GM19452 (cell line): ENCODE measurements around the gene NEU1.

Experiments
- ATAC-seq: cut with Tn5 transposase; IDR thresholded peaks from one replicate; pipeline ENCODE4 v1.9.1; 2021; ENCODE audit not compliant: unreplicated experiment

Gene NEU1

GRCh38 chr6:31896856-31897611 is 34.4 kb upstream of the NEU1 start:
- no peak for ATAC-seq

DNA sequence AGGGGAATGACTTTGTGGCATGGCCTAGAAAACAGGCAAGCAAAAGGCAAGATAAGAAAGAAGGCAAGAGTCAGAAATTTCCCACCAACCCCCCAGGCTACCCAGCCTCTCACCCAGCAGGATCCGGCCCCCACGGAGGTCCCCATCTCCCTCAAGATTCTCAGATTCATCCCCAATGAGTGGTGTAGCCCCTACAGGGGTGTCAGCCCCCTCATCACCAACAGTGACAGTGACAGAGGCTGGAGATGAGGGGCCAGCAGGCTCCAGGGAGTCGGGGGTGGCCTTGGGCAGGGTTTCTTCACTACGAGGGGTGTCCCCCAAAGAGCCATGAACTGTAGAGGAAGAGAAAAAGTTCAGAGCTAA is 33.9 kb upstream of the NEU1 start:
- ATAC-seq = no peak

- no peak for ATAC-seq
Measured at GRCh38 chr6:31892821-31893220, 30.2 kb upstream of the NEU1 start.

DNA sequence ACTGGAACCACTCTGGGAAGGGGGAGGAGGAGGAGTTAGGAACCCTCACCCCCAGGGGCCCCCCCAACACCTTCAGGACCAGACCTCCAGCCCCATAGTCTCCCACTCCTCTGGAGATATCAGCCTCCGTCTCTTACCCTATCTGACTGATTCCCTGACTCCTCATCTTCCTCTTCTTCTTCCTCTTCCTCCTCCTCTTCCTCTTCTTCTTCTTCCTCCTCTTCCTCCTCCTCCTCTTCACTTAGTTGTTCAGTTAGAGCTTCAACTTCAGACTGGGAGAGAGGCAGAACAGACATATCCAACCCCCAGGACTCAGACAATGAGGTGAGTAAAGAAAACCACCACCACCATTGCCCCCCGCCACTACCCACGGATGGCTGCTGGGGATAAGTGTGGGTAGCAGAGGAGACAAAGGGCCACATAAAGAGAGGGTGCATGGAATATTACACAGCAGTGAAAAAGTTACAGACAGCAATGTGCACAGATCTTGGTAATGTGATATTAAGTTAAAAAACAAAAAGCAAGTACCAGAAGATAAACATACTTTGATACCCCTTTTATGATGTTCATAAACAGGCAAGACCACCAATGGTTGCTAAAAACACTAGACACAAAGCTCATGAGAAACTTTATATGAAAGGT is 26.8 kb upstream of the NEU1 start:
- ATAC-seq = no peak

DNA sequence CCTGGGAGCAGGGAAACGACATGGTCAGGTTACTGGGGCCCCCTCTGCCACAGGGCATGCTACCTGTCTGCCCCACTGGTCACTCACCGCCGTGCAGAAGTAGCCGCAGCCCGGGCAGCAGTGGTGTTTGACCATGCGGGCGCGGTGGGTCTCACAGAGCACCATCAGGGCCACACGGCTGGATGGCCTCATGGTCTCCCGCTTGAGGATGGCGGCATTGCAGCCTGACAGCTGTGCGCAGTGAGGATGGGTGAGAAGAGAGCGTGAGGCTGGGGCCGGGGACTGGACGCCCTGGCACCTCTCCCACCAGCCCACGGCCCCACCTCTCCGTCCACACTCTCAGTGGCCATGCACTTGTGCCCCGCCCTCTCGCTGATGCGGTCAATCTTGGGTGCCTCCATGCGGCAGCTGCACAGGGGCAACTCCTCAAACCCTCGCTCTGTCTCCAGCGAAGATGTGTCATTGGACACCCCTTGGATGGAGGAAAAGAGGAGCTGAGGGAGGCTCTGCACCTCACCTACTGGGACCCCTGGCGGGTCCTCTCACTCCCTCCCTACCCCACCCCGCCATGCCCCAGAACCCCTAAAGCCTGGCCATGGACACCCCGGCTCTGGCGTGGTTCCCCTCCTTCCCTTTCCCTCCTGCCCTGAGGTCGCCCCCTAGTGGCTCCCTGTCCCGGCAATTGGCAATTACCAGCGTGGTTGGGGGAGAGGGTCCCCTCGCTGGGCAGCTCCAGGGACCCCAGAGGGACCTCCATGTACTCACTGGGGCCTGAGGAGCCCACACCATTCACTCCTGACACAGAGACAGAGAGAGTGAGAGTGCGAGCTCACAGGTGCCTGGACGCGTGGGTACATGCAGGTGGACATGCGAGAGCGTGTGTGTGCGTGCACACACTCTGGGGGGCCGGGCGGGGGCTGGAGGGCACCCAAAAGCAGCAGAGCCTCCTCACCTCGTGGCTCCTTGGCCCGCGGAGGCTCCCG is 25.9 kb upstream of the NEU1 start:
- ATAC-seq = no peak

GRCh38 chr6:31887173-31888007 is 24.8 kb upstream of the NEU1 start:
- no peak for ATAC-seq

DNA sequence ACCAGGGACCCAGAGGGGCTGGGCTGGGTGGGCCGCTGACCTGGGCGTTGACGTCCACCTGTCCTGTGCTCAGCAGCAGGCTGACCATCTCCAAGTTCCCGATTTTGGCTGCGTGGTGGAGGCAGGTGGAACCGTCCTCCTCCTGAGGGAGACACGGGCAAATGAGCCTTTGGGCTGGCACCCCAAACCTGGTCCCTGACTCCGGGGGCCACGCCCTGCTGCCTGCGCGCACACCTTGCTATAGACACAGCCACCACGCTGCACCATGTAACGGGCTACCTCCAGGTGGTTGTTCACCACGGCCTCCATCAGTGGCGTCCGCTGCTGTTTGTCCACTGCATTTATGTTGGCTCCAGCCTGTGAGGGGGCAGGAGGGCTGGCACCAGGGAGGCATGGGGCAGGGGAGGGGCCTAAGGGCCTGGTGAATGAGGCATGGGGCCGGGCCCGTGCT is 23.9 kb upstream of the NEU1 start:
- no peak for ATAC-seq

DNA sequence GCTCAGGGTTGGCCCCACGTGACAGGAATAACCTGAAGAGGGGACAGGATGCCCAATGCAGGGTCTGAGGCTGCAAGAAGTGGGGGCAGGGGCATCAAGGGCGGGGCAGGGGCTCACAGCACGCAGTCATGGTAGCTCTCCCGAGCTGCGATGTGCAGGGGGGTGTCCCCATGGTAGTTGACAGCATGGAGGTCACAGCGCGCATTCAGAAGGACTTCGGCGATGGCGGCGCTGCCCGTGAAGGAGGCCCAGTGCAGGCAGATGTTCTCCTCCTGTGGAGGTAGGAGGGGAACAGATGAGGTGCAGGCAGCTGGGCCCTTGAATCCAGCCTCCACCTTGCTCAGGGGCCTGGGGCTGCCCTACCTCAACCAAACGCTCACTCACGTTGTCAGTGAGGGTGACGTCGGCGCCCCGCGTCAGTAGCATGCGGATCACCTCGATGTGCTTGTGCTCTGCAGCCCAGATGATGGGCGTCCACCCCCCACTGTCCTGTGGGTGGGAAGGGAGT is 22.0 kb upstream of the NEU1 start:
- no peak for ATAC-seq

GRCh38 chr6:31883676-31884075 is 21.1 kb upstream of the NEU1 start:
- no peak for ATAC-seq

- ATAC-seq = no peak
Measured at GRCh38 chr6:31882344-31882743, 19.7 kb upstream of the NEU1 start.

- ATAC-seq = no peak
Measured at GRCh38 chr6:31881136-31881859, 18.7 kb upstream of the NEU1 start.

GRCh38 chr6:31880616-31881015 is 18.0 kb upstream of the NEU1 start:
- no peak for ATAC-seq

DNA sequence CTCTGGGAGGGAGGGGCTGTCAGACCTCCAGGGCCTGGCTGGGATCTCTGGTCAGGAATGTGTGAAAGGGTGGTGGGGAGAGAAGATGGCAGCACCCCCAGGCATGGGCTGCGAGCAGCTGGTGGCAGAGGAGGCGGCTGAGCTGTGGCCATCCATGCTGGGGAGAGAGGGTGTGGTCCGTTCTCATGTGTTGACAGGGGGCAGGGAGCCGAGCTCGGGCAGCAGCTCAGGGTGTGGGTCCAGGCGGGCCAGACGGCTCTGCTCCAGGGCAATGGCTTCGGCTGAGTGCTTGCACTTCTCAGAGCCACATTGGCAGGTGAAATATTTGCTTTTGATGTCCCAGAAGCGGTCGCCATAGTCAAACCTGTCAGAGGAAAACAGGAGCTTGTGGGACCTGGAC is 17.3 kb upstream of the NEU1 start:
- no peak for ATAC-seq

DNA sequence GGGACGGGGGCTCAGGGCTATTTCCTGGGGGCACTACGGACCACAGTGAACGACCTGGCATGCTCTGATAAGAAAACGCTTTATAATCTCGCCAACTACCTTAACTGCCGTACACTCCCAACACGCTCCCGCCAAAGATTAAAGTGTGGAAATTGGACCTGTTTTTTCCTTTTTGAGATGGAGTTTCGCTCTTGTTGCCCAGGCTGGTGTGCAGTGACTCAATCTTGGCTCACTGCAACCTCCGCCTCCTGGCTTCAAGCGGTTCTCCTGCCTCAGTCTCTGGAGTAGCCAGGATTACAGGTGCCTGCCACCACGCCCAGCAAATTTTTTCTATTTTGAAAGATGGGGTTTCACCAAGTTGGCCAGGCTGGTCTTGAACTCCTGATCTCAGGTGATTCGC is 16.5 kb upstream of the NEU1 start:
- ATAC-seq = no peak

GRCh38 chr6:31878726-31879125 is 16.1 kb upstream of the NEU1 start, which contains the start of gene SLC44A4:
Gene SLC44A4 (minus strand): TSS chr6:31878997. CDS start chr6:31878980, 17 bp downstream.
- no peak for ATAC-seq

DNA sequence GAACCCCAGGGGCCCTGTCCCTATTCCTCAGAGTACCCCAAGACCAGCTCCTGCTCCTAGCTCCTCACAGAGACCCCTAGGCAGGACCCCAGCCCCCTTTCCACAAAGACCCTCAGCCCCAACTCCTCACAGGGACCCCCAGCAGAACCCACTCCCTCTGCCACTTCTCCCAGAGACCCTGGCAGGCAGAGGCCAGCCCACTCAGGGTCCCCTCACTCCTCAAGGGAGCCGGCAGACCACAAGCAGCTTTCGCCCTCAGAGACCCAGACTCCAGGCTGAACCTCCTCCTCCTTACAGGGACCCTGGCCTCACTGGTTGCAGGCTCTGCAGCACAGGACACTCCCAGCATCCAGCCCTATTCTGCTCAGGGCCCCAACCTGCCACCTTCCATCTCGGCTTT is 15.6 kb upstream of the NEU1 start:
- no peak for ATAC-seq

DNA sequence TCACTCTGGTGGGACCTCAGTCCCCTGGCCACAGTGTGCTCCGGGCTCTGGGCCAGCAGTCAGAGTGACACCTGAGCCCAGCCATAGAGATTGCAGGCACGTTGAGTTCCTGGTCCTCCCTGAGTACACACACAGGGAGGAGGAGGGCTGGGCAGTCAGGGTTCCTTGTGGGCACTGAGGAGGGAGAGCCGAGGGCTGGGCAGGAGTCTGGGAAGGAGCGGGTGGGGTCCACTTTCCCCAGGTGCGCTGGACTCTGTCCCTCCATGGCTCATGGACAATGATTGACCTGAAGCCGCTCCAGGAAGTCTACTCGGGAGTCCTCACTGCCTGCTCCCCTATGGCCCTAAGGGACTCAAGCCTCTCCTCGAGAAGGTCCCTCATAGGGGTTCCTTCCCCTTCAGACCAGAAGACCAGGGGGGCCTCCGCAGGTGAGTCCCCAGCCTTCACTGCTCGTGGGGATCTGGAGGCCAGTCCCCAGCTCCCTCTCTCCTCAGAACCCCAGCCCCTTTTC is 15.1 kb upstream of the NEU1 start:
- ATAC-seq = no peak

DNA sequence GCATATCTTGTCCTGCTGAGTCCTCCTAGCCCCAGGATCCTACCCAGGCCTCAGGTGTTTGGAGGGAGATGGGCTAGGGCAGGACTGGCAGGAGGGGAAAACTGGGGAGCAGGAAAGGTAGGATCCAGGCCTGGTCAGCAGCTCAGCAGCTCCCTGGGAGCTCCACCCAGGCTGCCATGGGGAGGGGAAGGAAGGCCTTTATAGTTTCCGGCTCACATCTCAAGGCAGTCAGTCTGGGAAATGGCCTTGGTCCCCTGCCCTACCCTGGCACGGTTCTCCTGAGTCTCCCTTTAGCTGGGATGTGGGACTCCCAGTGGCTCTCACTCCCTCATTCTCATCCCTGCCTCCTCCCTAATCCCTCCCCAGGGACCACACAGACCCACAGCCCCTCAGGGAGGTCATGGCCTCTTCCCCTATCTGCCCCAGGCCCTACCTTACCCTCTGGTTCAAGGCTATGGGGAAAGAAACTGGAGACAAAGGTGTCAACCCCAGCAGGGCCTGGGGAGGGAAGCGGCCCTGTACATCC is 14.6 kb upstream of the NEU1 start:
- no peak for ATAC-seq

DNA sequence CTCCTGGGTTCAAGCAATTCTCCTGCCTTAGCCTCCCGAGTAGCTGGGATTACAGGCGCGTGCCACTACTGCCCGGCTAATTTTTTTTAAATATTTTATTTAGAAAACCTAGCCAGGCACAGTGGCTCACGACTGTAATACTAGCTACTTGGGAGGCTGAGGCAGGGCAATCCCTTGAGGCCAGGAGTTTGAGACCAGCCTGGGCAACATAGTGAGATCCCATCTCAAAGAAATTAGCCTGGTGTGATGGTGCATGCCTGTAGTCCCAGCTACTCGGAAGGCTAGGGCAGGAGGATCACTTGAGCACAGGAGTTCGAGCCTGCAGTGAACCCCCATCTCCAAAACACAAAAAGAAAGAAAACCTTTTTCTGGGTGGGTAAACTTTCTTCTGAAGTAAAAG is 13.7 kb upstream of the NEU1 start:
- ATAC-seq = no peak
